K562 (cell line): ENCODE data around the gene PHKG1. TPM values are rescaled to one million over a fixed set of nuclear protein-coding genes. Genes with fewer than 3 reads are reported as not detected.
A peak's percentile ranks its signal among the peaks of the same experiment; 100 is the strongest.

Source experiments
- CBFA2T3 ChIP-seq: fragments of 450-650 bp; IDR thresholded peaks from 2 replicates; pipeline ENCODE4 v1.6.1; 2017
- ELF2 ChIP-seq: fragments of 250-450 bp; sonication (Bioruptor Pico); IDR thresholded peaks from 2 replicates; pipeline ENCODE4 v1.5.0; 2021; ENCODE audit warnings: mild to moderate bottlenecking
- RBM14 ChIP-seq: fragments of 200-400 bp; formaldehyde crosslinking; IDR thresholded peaks from 2 replicates; pipeline ENCODE4 v1.6.1; 2018; ENCODE audit warnings: low read depth, mild to moderate bottlenecking, low read length, moderate library complexity, borderline replicate concordance; ENCODE audit not compliant: insufficient read depth
- RBM39 ChIP-seq: fragments of 200-400 bp; formaldehyde crosslinking; optimal IDR thresholded peaks from 2 replicates; pipeline ENCODE3; 2018; ENCODE audit warnings: low read depth, low read length
- SMAD2 ChIP-seq: fragments of 150-350 bp; IDR thresholded peaks from 2 replicates; pipeline ENCODE4 v1.6.1; 2014; ENCODE audit warnings: low read depth, mild to moderate bottlenecking, low read length
- TAF7 ChIP-seq: fragments of 450-650 bp; IDR thresholded peaks from 2 replicates; pipeline ENCODE4 v1.6.1; 2016; ENCODE audit warnings: missing genetic modification characterization, missing compliant biosample characterization
- ZNF184 ChIP-seq: sonication (generic); formaldehyde crosslinking; IDR thresholded peaks from 2 replicates; pipeline ENCODE4 v1.5.0; 2020; ENCODE audit warnings: missing genetic modification reagents
- ZNF318 ChIP-seq, 2 experiments: fragments of 450-650 bp; IDR thresholded peaks; 2 replicates each; pipeline ENCODE4 v1.6.1; 2016; ENCODE audit warnings: mild to moderate bottlenecking in 2 of 2, borderline replicate concordance in 1 of 2, low read depth in 1 of 2, moderate library complexity in 1 of 2
- polyA plus RNA-seq, 8 experiments: library from polyadenylated mRNA; depleted of rRNA in 4 of 8; stranded (reverse) in 5 of 8; unstranded in 3 of 8; fragments of >200 nt; fragmentation: Nextera tagmentation in 2 of 8; fragmentation: Illumina TruSeq in 1 of 8; extraction: Ambion mirVana in 2 of 8; extraction: Trizol in 1 of 8; gene quantifications; 2 replicates each; pipeline versions ENCODE4 v1.2.1 to v1.2.3, GENCODE V29; 2011 to 2014; ENCODE audit warnings: inconsistent platforms in 1 of 8, missing spikeins in 1 of 8
- total RNA-seq, 7 experiments: library from RNA; depleted of rRNA in 6 of 7; stranded (reverse); fragments of >200 nt in 6 of 7; fragmentation: Illumina TruSeq in 2 of 7; extraction: Trizol in 2 of 7; gene quantifications; 2 replicates each; pipeline versions ENCODE4 v1.2.1 to v1.2.3, GENCODE V29; 2011 to 2021; ENCODE audit warnings: low replicate concordance in 1 of 7

The PHKG1 gene
- total and polyA plus RNA-seq, 9 of the 15 experiments (the other 6 are each of a cell fraction or from before 2014, with no cell fraction given) = 0.10 to 0.83 (median 0.46) TPM

GRCh38 chr7:56051339-56052191, 41.2 kb downstream of the PHKG1 start, which contains the start of the genes CCT6A and PSPH (continued):
- no peak for TF ChIP-seq ZNF318 (IDR thresholded peaks at IDR 0.05; ENCODE audit: borderline replicate concordance in 1 of 2, low read depth in 1 of 2)
- TF ChIP-seq ELF2 (CRISPR knock-in tag) = no peak
- no peak for TF ChIP-seq SMAD2
- TF ChIP-seq ZNF184 (CRISPR knock-in tag) = no peak
- peak; percentile 47; the same call in 1 of the 2 replicates for TF ChIP-seq TAF7 (tag)
- TF ChIP-seq CBFA2T3 = peak; percentile 28; the same call in 1 of the 2 replicates
- no peak for TF ChIP-seq RBM39
- TF ChIP-seq RBM14 = no peak
